Regular cardiac myocyte (primary cell): Measurements from ENCODE around the gene TBC1D13. TPM values are rescaled to one million over a fixed set of nuclear protein-coding genes. Genes with fewer than 3 reads are reported as not detected.

ENCODE experiments used
- total RNA-seq: library from RNA; depleted of rRNA; stranded (reverse); fragments of >200 nt; gene quantifications from 2 replicates; pipeline ENCODE4 v1.2.3, GENCODE V29; 2014

The TBC1D13 gene
- total RNA-seq = 9.3 and 12.5 TPM in 2 replicates

GRCh38 chr9:128786681-128787601, at the start of gene TBC1D13:
Gene TBC1D13, plus strand, starts transcription at chr9:128787253. Its CDS starts 101 bp downstream, at chr9:128787354.

GRCh38 chr9:128771745-128772519, 15.1 kb upstream of the TBC1D13 start, which contains the start of gene ZER1:
Gene ZER1, minus strand, starts transcription at chr9:128771927. Its CDS starts 16,362 bp downstream, at chr9:128755565.

GRCh38 chr9:128818099-128818838, 31.2 kb downstream of the TBC1D13 start, which contains the start of gene ENDOG:
Gene ENDOG, plus strand, starts transcription at chr9:128818500. Its CDS starts 185 bp downstream, at chr9:128818685.

GRCh38 chr9:128829477-128830251, 42.6 kb downstream of the TBC1D13 start, which contains the start of gene SPOUT1:
Gene SPOUT1, minus strand, starts transcription at chr9:128829794. Its CDS starts 14 bp downstream, at chr9:128829780.

Other genes with a start within 250 kb of the TBC1D13 start
- gene SPTAN1, start 234.7 kb upstream of the TBC1D13 start, total RNA-seq = 225 and 309 TPM in 2 replicates
- gene DYNC2I2, start 130.4 kb upstream of the TBC1D13 start, total RNA-seq = 27.9 and 81.9 TPM in 2 replicates
- gene SET, start 98.0 kb upstream of the TBC1D13 start, total RNA-seq = 352 and 608 TPM in 2 replicates
- gene PKN3, start 84.8 kb upstream of the TBC1D13 start, total RNA-seq = 0.28 and 1.7 TPM in 2 replicates
- 22.6 and 39.9 TPM in 2 replicates for gene ZDHHC12, start 63.1 kb upstream of the TBC1D13 start, total RNA-seq
- 14.8 and 21.1 TPM in 2 replicates for gene ZER1, start 15.3 kb upstream of the TBC1D13 start, total RNA-seq
- 14.9 and 35.1 TPM in 2 replicates for gene ENDOG, start 31.2 kb downstream of the TBC1D13 start, total RNA-seq
- gene SPOUT1, start 42.5 kb downstream of the TBC1D13 start, total RNA-seq = 10.4 and 26.3 TPM in 2 replicates
- gene KYAT1, start 94.7 kb downstream of the TBC1D13 start, total RNA-seq = 5.4 and 8.4 TPM in 2 replicates
- 30.2 and 63.1 TPM in 2 replicates for gene LRRC8A, start 94.9 kb downstream of the TBC1D13 start, total RNA-seq
- 5.0 and 5.9 TPM in 2 replicates for gene PHYHD1, start 133.7 kb downstream of the TBC1D13 start, total RNA-seq
- 24.0 and 35.3 TPM in 2 replicates for gene DOLK, start 160.3 kb downstream of the TBC1D13 start, total RNA-seq
- 24.5 and 46.2 TPM in 2 replicates for gene NUP188, start 160.4 kb downstream of the TBC1D13 start, total RNA-seq
- 26.3 and 33.3 TPM in 2 replicates for gene SH3GLB2, start 241.1 kb downstream of the TBC1D13 start, total RNA-seq
- 23.6 and 27.3 TPM in 2 replicates for gene MIGA2, start 249.4 kb downstream of the TBC1D13 start, total RNA-seq